HepG2 (cell line): Measurements from ENCODE around the gene SNX10. TPM values are rescaled to one million over a fixed set of nuclear protein-coding genes. Genes with fewer than 3 reads are reported as not detected.

Experiments
- ATAC-seq: fragments of 200-7000 bp; cut with Tn5 transposase; 3 replicates; pipeline ENCODE4 v1.9.1; 2020; ENCODE audit warnings: mild to moderate bottlenecking, moderate library complexity
- BruUV-seq: library from RNA; stranded (reverse); fragments of 400-500 nt; replicated peaks from 2 replicates; lab custom pipeline; 2021; lab: Mats Ljungman, UMichigan
- CTCF ChIA-PET: fragments of 300-600 bp; formaldehyde crosslinking; extraction: SDS; loops from one replicate; lab custom pipeline; 2021; ENCODE audit warnings: low total read pairs, inconsistent platforms, low intra/inter-chr PET ratio; lab: Yijun Ruan, JAX
- POLR2A ChIA-PET: fragments of 350-600 bp; sonication (Branson Sonifier 250); formaldehyde crosslinking; loops from one replicate; lab custom pipeline; 2020; ENCODE audit warnings: antibody characterized with exemption, inconsistent platforms; lab: Yijun Ruan, JAX
- DNase-seq: peaks from one replicate; pipeline ENCODE4 v3.0.0-alpha.2; 2015; ENCODE audit warnings: low spot score
- FAIRE-seq: peaks from 3 replicates; lab custom pipeline; 2011; peaks lifted over from hg19 to GRCh38; lab: Jason Lieb, UNC
- H2AFZ ChIP-seq: one replicate; pipeline ENCODE4 v1.6.1; 2011; ENCODE audit warnings: low read length, inconsistent platforms
- H3K27ac ChIP-seq: fragments of 300-600 bp; 3 replicates; pipeline ENCODE4 v1.8.0; 2011; ENCODE audit warnings: mixed run types, mild to moderate bottlenecking, mixed read lengths, low read length, inconsistent platforms; ENCODE audit not compliant: insufficient read depth; ENCODE audit errors: extremely low read length
- H3K27me3 ChIP-seq, 2 experiments: fragments of 200-600 bp in 1 of 2; 2 replicates in 1 of 2; 3 replicates in 1 of 2; pipeline versions ENCODE4 v1.6.0 to v1.8.0; 2011; ENCODE audit warnings: low read length in 2 of 2, mild to moderate bottlenecking in 2 of 2, moderate library complexity in 2 of 2, inconsistent platforms in 1 of 2; ENCODE audit not compliant: insufficient read depth in 2 of 2, control insufficient read depth in 1 of 2
- H3K36me3 ChIP-seq, 2 experiments: fragments of 200-600 bp in 1 of 2; replicated peaks in 1 of 2; 2 replicates in 1 of 2; 3 replicates in 1 of 2; pipeline versions ENCODE4 v1.5.1 to v1.8.0; 2011; ENCODE audit warnings: low read length in 2 of 2, inconsistent platforms in 1 of 2; ENCODE audit not compliant: insufficient read depth in 2 of 2, control insufficient read depth in 1 of 2
- H3K4me1 ChIP-seq: 2 replicates; pipeline ENCODE4 v1.5.1; 2012; ENCODE audit warnings: low read length, inconsistent platforms; ENCODE audit not compliant: insufficient read depth
- H3K4me2 ChIP-seq: 2 replicates; pipeline ENCODE4 v1.6.0; 2011; ENCODE audit warnings: low read depth, low read length, inconsistent platforms
- H3K4me3 ChIP-seq, 3 experiments: fragments of 200-600 bp in 1 of 3; sonication (generic), shearing (Covaris generic) in 1 of 3; replicated peaks in 1 of 3; 2 replicates each; pipeline ENCODE4 v1.5.1; 2011 to 2016; ENCODE audit warnings: low read length in 3 of 3, inconsistent platforms in 2 of 3, low read depth in 2 of 3, mild to moderate bottlenecking in 2 of 3, control low read depth in 1 of 3, mixed read lengths in 1 of 3; ENCODE audit not compliant: insufficient read depth in 1 of 3
- H3K79me2 ChIP-seq: one replicate; pipeline ENCODE4 v1.6.1; 2011; ENCODE audit warnings: low read length, inconsistent platforms; ENCODE audit not compliant: insufficient read depth
- H3K9ac ChIP-seq: 2 replicates; pipeline ENCODE4 v1.6.0; 2011; ENCODE audit warnings: mild to moderate bottlenecking, low read depth, low read length, inconsistent platforms; ENCODE audit not compliant: insufficient read depth
- H3K9me3 ChIP-seq: 2 replicates; pipeline ENCODE4 v1.5.1; 2012; ENCODE audit warnings: mild to moderate bottlenecking, low read length
- H4K20me1 ChIP-seq: 2 replicates; pipeline ENCODE4 v1.6.0; 2011; ENCODE audit warnings: inconsistent platforms, mild to moderate bottlenecking, low read length, moderate library complexity; ENCODE audit not compliant: insufficient read depth
- ARNT ChIP-seq: fragments of 450-650 bp; IDR thresholded peaks from 2 replicates; pipeline ENCODE4 v1.6.1; 2017
- HNF4G ChIP-seq, 2 experiments: sonication (generic) in 1 of 2; formaldehyde crosslinking in 1 of 2; IDR thresholded peaks; 2 replicates each; pipeline versions ENCODE4 v1.4.0 to v1.6.1; 2011 to 2020; ENCODE audit warnings: borderline replicate concordance in 2 of 2, low read depth in 2 of 2, mild to moderate bottlenecking in 2 of 2, low read length in 1 of 2, missing genetic modification reagents in 1 of 2, moderate library complexity in 1 of 2
- KAT7 ChIP-seq: IDR thresholded peaks from 2 replicates; pipeline ENCODE4 v1.6.1; 2018; ENCODE audit warnings: borderline replicate concordance, missing compliant biosample characterization
- MAFF ChIP-seq: IDR thresholded peaks from 2 replicates; pipeline ENCODE4 v1.6.1; 2011; ENCODE audit warnings: low read depth, low read length, improper control_type of control experiment
- REL ChIP-seq: sonication (generic); formaldehyde crosslinking; conservative IDR thresholded peaks from 2 replicates; pipeline ENCODE4 v1.8.0; 2022; ENCODE audit warnings: mild to moderate bottlenecking, missing genetic modification reagents, moderate library complexity
- SALL1 ChIP-seq: sonication (generic); formaldehyde crosslinking; IDR thresholded peaks from 2 replicates; pipeline ENCODE4 v1.8.0; 2022; ENCODE audit warnings: mild to moderate bottlenecking, missing genetic modification reagents
- ZNF768 ChIP-seq: sonication (generic); formaldehyde crosslinking; IDR thresholded peaks from 2 replicates; pipeline ENCODE4 v1.4.0; 2020; ENCODE audit warnings: missing genetic modification reagents
- WGBS: methylation state at CpG from one replicate; pipeline ENCODE4 v1.1.6; 2017; ENCODE audit warnings: low lambda C conversion rate; 5-methylcytosine and 5-hydroxymethylcytosine counted together
- in situ Hi-C: cut with HindIII; loops from 2 replicates; pipeline ENCODE4 v1.10.0; 2017; ENCODE audit warnings: low pct_unique_long_range_greater_than_20kb; ENCODE audit not compliant: extremely low pct_ligation_motif_present
- intact Hi-C: fragments of 100-400 bp; cut with micrococcal nuclease; formaldehyde crosslinking; loops from one replicate; pipeline ENCODE4 v1.10.0; 2022; ENCODE audit not compliant: unreplicated experiment
- polyA plus RNA-seq, 8 experiments: library from polyadenylated mRNA; depleted of rRNA in 3 of 8; stranded (reverse) in 7 of 8; unstranded in 1 of 8; fragments of >200 nt; fragmentation: Illumina TruSeq in 4 of 8; extraction: Trizol in 4 of 8; gene quantifications; 2 replicates each; pipeline versions ENCODE4 v1.2.1 to v1.2.3, GENCODE V29; 2011 to 2016; ENCODE audit warnings: low read depth in 4 of 8, missing spikeins in 1 of 8, mixed read lengths in 1 of 8; ENCODE audit not compliant: insufficient read depth in 1 of 8
- total RNA-seq, 5 experiments: library from RNA; depleted of rRNA; stranded (reverse); fragments of >200 nt; fragmentation: Illumina TruSeq; extraction: Trizol; gene quantifications; 2 replicates each; pipeline ENCODE4 v1.2.3, GENCODE V29; 2016; ENCODE audit warnings: low read depth in 1 of 5
- TF ChIP-seq, protein P1 (sequence below): sonication (generic); formaldehyde crosslinking; IDR thresholded peaks from 2 replicates; pipeline ENCODE4 v1.8.1; 2022; ENCODE audit warnings: mild to moderate bottlenecking, missing genetic modification reagents

The SNX10 gene
- total and polyA plus RNA-seq, 2 of the 13 experiments (the other 11 are each of a cell fraction or from before 2014, with no cell fraction given) = 26.0 to 27.6 TPM

DNA sequence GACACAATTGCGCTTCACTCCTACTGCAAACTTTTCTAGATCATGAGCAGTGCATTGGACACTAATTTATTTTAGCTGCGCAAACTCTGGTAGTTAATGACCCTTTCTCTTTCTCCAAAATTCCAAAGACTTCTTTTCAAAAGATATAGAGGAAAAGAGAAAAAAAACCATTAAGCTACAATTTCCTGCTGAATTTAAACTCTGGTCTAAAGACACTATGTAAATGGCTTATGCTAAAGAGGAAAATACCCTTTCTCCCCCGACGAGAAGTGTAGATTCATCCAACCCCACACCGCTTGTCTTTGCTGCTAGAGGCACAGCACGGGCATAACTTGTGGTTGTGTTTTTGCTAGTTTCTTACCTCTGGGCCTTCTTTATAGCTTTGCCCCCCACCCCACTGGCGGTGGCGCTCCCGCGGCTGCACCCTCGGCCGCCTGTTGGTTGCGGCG, 84.1 kb downstream of the SNX10 start:
- H3K9ac ChIP-seq = no peak overlapping the region
- POLR2A ChIA-PET = no interaction called here
- H3K79me2 ChIP-seq = no peaks in the 10 kb centered on the region
- no peak for TF ChIP-seq KAT7 (CRISPR knock-in tag)
- TF ChIP-seq MAFF = no peak
- TF ChIP-seq REL = no peak
- TF ChIP-seq ARNT = no peak
- BruUV-seq = no TSS peak
- no peaks in the 10 kb centered on the region for H3K9me3 ChIP-seq
- no peak for DNase-seq
- H3K27ac ChIP-seq = no peak overlapping the region
- peaks cover 0 to 14% of the 10 kb centered on the region in 2 experiments; a peak in 1 of 5 replicates for H3K36me3 ChIP-seq
- no peaks in the 10 kb centered on the region for H3K27me3 ChIP-seq
- peak overlapping the region; percentile 57 to 74 (median 72); a peak in 5 of 6 replicates for H3K4me3 ChIP-seq
- intact Hi-C loops = loop anchor here (5.0 kb wide), 1 partner anchor 767 kb away; the partner anchor contains the start of gene HOXA5
- no peak for FAIRE-seq
- H3K4me1 ChIP-seq = peaks cover 5% of the 10 kb centered on the region; the same call in 1 of the 2 replicates
- 18% methylated on average over 13 of the region's 14 CpGs for WGBS
- in situ Hi-C loops = loop anchor here (5.0 kb wide), 2 partner anchors 127 to 292 kb away; no protein-coding TSS in a partner anchor
- no peak for ATAC-seq
- H3K4me2 ChIP-seq = peak overlapping the region; percentile 84
- H2AFZ ChIP-seq = no peak overlapping the region
- no peaks in the 10 kb centered on the region for H4K20me1 ChIP-seq
- CTCF ChIA-PET = interaction anchor here (3.1 kb wide), 1 partner anchor 291 kb away, joined by 23 read pairs; no protein-coding TSS in a partner anchor

DNA sequence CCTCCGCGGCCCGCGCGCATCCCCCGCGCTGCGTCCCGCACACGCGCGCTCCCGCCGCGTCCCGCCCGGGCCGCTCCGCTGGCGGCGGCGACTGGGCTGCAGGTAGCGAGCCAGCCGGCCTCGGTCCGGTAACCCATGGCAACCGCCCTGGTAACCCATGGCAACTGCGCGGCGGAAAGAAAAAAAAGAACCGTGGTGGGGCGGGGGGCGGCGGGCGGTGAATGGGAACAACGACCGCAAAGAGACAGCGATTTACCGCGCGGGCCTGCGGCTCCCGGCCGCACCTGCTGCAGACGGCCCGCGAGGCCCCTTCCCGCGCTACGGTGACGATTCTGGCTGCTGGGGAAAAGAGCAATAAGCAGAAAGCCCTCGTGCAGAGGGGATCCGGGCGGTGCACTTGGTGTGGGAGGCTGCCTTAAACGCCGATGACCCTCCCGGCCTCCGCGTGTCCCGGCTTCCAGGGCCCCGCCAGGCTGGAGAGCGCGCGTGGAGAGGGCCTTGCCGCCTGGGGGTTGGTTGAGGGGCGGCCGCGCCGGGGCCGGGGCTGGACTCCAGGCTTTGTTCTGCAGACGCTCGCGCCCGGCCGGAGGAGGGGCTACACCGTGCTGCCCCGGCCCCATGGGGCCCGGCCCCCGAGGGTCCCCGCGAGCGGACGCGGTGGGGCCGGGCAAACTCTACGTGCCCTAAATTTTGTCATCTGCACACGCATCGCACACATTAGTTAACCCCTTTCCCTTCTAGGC, 84.7 kb downstream of the SNX10 start:
- peak; percentile 93 for ATAC-seq
- intact Hi-C loops = loop anchor here (5.0 kb wide), 1 partner anchor 766 kb away; the partner anchor contains the start of gene HOXA5
- H3K4me3 ChIP-seq = peak overlapping the region; percentile 57 to 74 (median 72)
- peak; percentile 23 for DNase-seq
- FAIRE-seq = no peak
- H3K79me2 ChIP-seq = no peaks in the 10 kb centered on the region
- H3K27me3 ChIP-seq = no peaks in the 10 kb centered on the region
- peak overlapping the region; percentile 84 for H3K4me2 ChIP-seq
- in situ Hi-C loops = loop anchor here (5.0 kb wide), 2 partner anchors 126 to 291 kb away; no protein-coding TSS in a partner anchor
- H3K9ac ChIP-seq = peak overlapping the region; percentile 36
- BruUV-seq = no TSS peak
- CTCF ChIA-PET = interaction anchor here (1.8 to 3.1 kb wide), 3 partner anchors 124 to 784 kb away, joined by 8 to 23 read pairs (median 8); no protein-coding TSS in a partner anchor
- no peaks in the 10 kb centered on the region for H3K9me3 ChIP-seq
- WGBS = under 1% methylated on average over 25 of the region's 88 CpGs
- H3K4me1 ChIP-seq = peaks cover 5% of the 10 kb centered on the region; the same call in 1 of the 2 replicates
- H4K20me1 ChIP-seq = no peaks in the 10 kb centered on the region
- POLR2A ChIA-PET = no interaction called here
- peaks cover 0 to 13% of the 10 kb centered on the region in 2 experiments; a peak in 1 of 5 replicates for H3K36me3 ChIP-seq
- no peak overlapping the region for H2AFZ ChIP-seq
- peak overlapping the region; percentile 31 for H3K27ac ChIP-seq
- TF ChIP-seq ZNF768 (CRISPR knock-in tag) (peak; percentile 5; the same call in 1 of the 2 replicates), SALL1 (0 out of 2 replicates have a peak, but pooled peaks have one; percentile 21), HNF4G (IDR thresholded peaks at IDR 0.05; ENCODE audit: borderline replicate concordance, low read depth, low read length) (0 out of 2 replicates have a peak, but pooled peaks have one; percentile 8), HNF4G (CRISPR knock-in tag; IDR thresholded peaks at IDR 0.05; ENCODE audit: borderline replicate concordance, low read depth) (no peak)
- TF ChIP-seq, protein P1, sequence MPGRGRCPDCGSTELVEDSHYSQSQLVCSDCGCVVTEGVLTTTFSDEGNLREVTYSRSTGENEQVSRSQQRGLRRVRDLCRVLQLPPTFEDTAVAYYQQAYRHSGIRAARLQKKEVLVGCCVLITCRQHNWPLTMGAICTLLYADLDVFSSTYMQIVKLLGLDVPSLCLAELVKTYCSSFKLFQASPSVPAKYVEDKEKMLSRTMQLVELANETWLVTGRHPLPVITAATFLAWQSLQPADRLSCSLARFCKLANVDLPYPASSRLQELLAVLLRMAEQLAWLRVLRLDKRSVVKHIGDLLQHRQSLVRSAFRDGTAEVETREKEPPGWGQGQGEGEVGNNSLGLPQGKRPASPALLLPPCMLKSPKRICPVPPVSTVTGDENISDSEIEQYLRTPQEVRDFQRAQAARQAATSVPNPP (CRISPR knock-in tag) = 0 out of 2 replicates have a peak, but pooled peaks have one; percentile 59
